CD8-positive, alpha-beta memory T cell (primary cell): ENCODE results near the gene MEAK7. TPM values are rescaled to one million over a fixed set of nuclear protein-coding genes. Genes with fewer than 3 reads are reported as not detected.

Experiments
- CTCF ChIA-PET: fragments of 350-600 bp; sonication (Branson Sonifier 250); formaldehyde crosslinking; loops from one replicate; lab custom pipeline; 2021; ENCODE audit warnings: antibody characterized with exemption; lab: Charles Lee
- POLR2A ChIA-PET: fragments of 350-600 bp; sonication (Branson Sonifier 250); formaldehyde crosslinking; loops from one replicate; lab custom pipeline; 2021; ENCODE audit warnings: antibody characterized with exemption; lab: Charles Lee
- DNase-seq, 5 donors: peaks; one replicate each; pipeline versions ENCODE4 v3.0.0 to v3.0.0-alpha.2; 2020 to 2022; ENCODE audit warnings: mixed read lengths in 1 of 5
- H3K27ac ChIP-seq: one replicate; pipeline ENCODE4 v1.7.0; 2013; ENCODE audit warnings: low read depth, mild to moderate bottlenecking, low read length, moderate library complexity
- H3K27me3 ChIP-seq: 2 replicates; pipeline ENCODE4 v1.7.0; 2013; ENCODE audit warnings: low read length, mild to moderate bottlenecking; ENCODE audit not compliant: insufficient read depth, poor library complexity, severe bottlenecking
- H3K36me3 ChIP-seq: 2 replicates; pipeline ENCODE4 v1.7.0; 2013; ENCODE audit warnings: mild to moderate bottlenecking, low read length, moderate library complexity; ENCODE audit not compliant: insufficient read depth
- H3K4me1 ChIP-seq: 2 replicates; pipeline ENCODE4 v1.7.0; 2013; ENCODE audit warnings: mild to moderate bottlenecking, low read length, moderate library complexity; ENCODE audit not compliant: insufficient read depth
- H3K4me3 ChIP-seq: 2 replicates; pipeline ENCODE4 v1.7.0; 2013; ENCODE audit warnings: mild to moderate bottlenecking, low read length
- H3K9me3 ChIP-seq: 2 replicates; pipeline ENCODE4 v1.7.0; 2013; ENCODE audit warnings: mild to moderate bottlenecking, low read length
- H3K27ac Mint-ChIP-seq, 8 donors: one replicate each; pipeline ENCODE4 v1.8.0; 2020 to 2021; ENCODE audit warnings: mixed read lengths in 8 of 8, mild to moderate bottlenecking in 6 of 8, inconsistent platforms in 3 of 8, moderate library complexity in 3 of 8
- H3K27me3 Mint-ChIP-seq, 2 donors: one replicate each; pipeline ENCODE4 v1.8.0; 2020 to 2021; ENCODE audit warnings: mixed read lengths in 2 of 2, mild to moderate bottlenecking in 1 of 2, moderate library complexity in 1 of 2
- H3K36me3 Mint-ChIP-seq, 3 donors: one replicate each; pipeline ENCODE4 v1.8.0; 2020 to 2021; ENCODE audit warnings: mixed read lengths in 3 of 3, inconsistent platforms in 1 of 3, mild to moderate bottlenecking in 1 of 3
- H3K4me1 Mint-ChIP-seq, 3 donors: one replicate each; pipeline ENCODE4 v1.8.0; 2020 to 2021; ENCODE audit warnings: mixed read lengths in 3 of 3, inconsistent platforms in 1 of 3, mild to moderate bottlenecking in 1 of 3
- H3K4me3 Mint-ChIP-seq, 7 donors: one replicate each; pipeline ENCODE4 v1.8.0; 2020 to 2021; ENCODE audit warnings: mixed read lengths in 7 of 7, mild to moderate bottlenecking in 6 of 7, moderate library complexity in 4 of 7, inconsistent platforms in 2 of 7
- H3K9me3 Mint-ChIP-seq, 5 donors: one replicate each; pipeline ENCODE4 v1.8.0; 2020 to 2022; ENCODE audit warnings: mixed read lengths in 5 of 5, mild to moderate bottlenecking in 3 of 5, moderate library complexity in 2 of 5, inconsistent platforms in 1 of 5
- polyA plus RNA-seq: library from polyadenylated mRNA; unstranded; fragments of 300-500 nt; fragmentation: Illumina TruSeq; gene quantifications from one replicate; pipeline ENCODE4 v1.2.3, GENCODE V29; 2021
- total RNA-seq, 2 experiments: library from RNA; stranded (reverse); gene quantifications; one replicate each; pipeline ENCODE4 v1.2.3, GENCODE V29; 2021

The MEAK7 gene
- total and polyA plus RNA-seq, 3 experiments from 2014 or later: 6.7 to 7.8 (median 7.7) TPM

GRCh38 chr16:84532291-84532724 is 27.8 kb upstream of the MEAK7 start:
- CTCF ChIA-PET: interaction anchor here (0.8 to 1.4 kb wide), 3 partner anchors 13 to 90 kb away, joined by 3 to 4 read pairs (median 4); no protein-coding TSS in a partner anchor
- no peaks in the 10 kb centered on the region for H3K4me1 ChIP-seq
- POLR2A ChIA-PET: no interaction called here
- H3K27ac Mint-ChIP-seq: no peak overlapping the region
- H3K4me3 Mint-ChIP-seq: no peak overlapping the region
- peaks cover 0 to 1% of the 10 kb centered on the region in 2 donors for H3K27me3 Mint-ChIP-seq
- peaks cover 6 to 17% (median 14%) of the 10 kb centered on the region in 3 donors for H3K36me3 Mint-ChIP-seq
- DNase-seq: no peak
- H3K27ac ChIP-seq: no peak overlapping the region
- H3K4me1 Mint-ChIP-seq: peaks cover 0 to 3% (median under 1%) of the 10 kb centered on the region in 3 donors
- peaks cover 0 to 5% (median 0%) of the 10 kb centered on the region in 5 donors for H3K9me3 Mint-ChIP-seq
- H3K9me3 ChIP-seq: no peaks in the 10 kb centered on the region
- no peak overlapping the region for H3K4me3 ChIP-seq
- H3K27me3 ChIP-seq: no peaks in the 10 kb centered on the region
- H3K36me3 ChIP-seq: no peaks in the 10 kb centered on the region

GRCh38 chr16:84531671-84532111 is 27.2 kb upstream of the MEAK7 start:
- DNase-seq: no peak
- CTCF ChIA-PET: no interaction called here
- H3K27ac ChIP-seq: no peak overlapping the region
- H3K4me1 ChIP-seq: no peaks in the 10 kb centered on the region
- H3K27me3 ChIP-seq: no peaks in the 10 kb centered on the region
- H3K4me1 Mint-ChIP-seq: peaks cover 0 to 3% (median 3%) of the 10 kb centered on the region in 3 donors
- POLR2A ChIA-PET: no interaction called here
- H3K36me3 ChIP-seq: no peaks in the 10 kb centered on the region
- H3K9me3 Mint-ChIP-seq: peaks cover 0 to 5% (median 0%) of the 10 kb centered on the region in 5 donors
- H3K27me3 Mint-ChIP-seq: peaks cover 0 to 1% of the 10 kb centered on the region in 2 donors
- no peak overlapping the region for H3K4me3 ChIP-seq
- H3K36me3 Mint-ChIP-seq: peaks cover 6 to 17% (median 14%) of the 10 kb centered on the region in 3 donors
- H3K9me3 ChIP-seq: no peaks in the 10 kb centered on the region
- no peak overlapping the region for H3K4me3 Mint-ChIP-seq
- peak overlapping the region in 1 of 8 donors; percentile 61 for H3K27ac Mint-ChIP-seq

DNA sequence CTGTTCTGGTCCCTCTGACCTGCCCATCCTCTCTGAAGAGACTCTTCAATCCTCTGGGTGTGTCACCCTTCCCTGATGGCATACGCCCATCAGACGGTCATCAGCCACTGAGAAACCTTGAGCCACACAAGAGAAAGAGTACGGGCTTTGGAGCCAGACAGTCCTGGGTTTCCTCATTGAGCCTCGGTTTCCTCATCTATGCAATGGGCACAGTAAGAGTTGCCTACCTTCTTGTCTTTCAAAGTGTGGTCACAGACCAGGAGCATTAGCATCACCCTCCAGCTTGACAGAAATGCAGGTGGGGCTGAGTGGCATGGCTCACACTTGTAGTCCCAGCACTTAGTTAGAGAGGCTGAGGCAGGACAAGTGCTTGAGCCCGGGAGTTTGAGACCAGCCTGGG is 26.1 kb upstream of the MEAK7 start:
- peaks cover 0 to 1% of the 10 kb centered on the region in 2 donors for H3K27me3 Mint-ChIP-seq
- ChIA-PET CTCF (no interaction called here), POLR2A (no interaction called here)
- DNase-seq: no peak
- no peaks in the 10 kb centered on the region for H3K36me3 ChIP-seq
- H3K36me3 Mint-ChIP-seq: peaks cover 6 to 17% (median 14%) of the 10 kb centered on the region in 3 donors
- no peaks in the 10 kb centered on the region for H3K4me1 ChIP-seq
- no peaks in the 10 kb centered on the region for H3K9me3 ChIP-seq
- no peak overlapping the region for H3K4me3 ChIP-seq
- H3K27me3 ChIP-seq: no peaks in the 10 kb centered on the region
- H3K4me1 Mint-ChIP-seq: peaks cover 0 to 5% (median 3%) of the 10 kb centered on the region in 3 donors
- peaks cover 0 to 5% (median 0%) of the 10 kb centered on the region in 5 donors for H3K9me3 Mint-ChIP-seq
- no peak overlapping the region for H3K4me3 Mint-ChIP-seq
- H3K27ac ChIP-seq: no peak overlapping the region
- H3K27ac Mint-ChIP-seq: no peak overlapping the region

- no peak overlapping the region for H3K27ac Mint-ChIP-seq
- POLR2A ChIA-PET: no interaction called here
- Histone ChIP-seq H3K4me1 (no peaks in the 10 kb centered on the region), H3K4me3 (no peak overlapping the region), H3K9me3 (no peaks in the 10 kb centered on the region), H3K36me3 (no peaks in the 10 kb centered on the region), H3K27ac (no peak overlapping the region), H3K27me3 (no peaks in the 10 kb centered on the region)
- H3K27me3 Mint-ChIP-seq: peaks cover 0 to 1% of the 10 kb centered on the region in 2 donors
- CTCF ChIA-PET: interaction anchor here (1.4 kb wide), 1 partner anchor 92 kb away, joined by 3 read pairs; no protein-coding TSS in a partner anchor
- DNase-seq: no peak
- no peak overlapping the region for H3K4me3 Mint-ChIP-seq
- peaks cover 0 to 5% (median 0%) of the 10 kb centered on the region in 5 donors for H3K9me3 Mint-ChIP-seq
- peaks cover 6 to 17% (median 14%) of the 10 kb centered on the region in 3 donors for H3K36me3 Mint-ChIP-seq
- peaks cover 0 to 9% (median 3%) of the 10 kb centered on the region in 3 donors for H3K4me1 Mint-ChIP-seq
These were observed 25.1 kb upstream of the MEAK7 start for GRCh38 chr16:84529607-84530006.

- no peak overlapping the region for H3K4me3 ChIP-seq
- H3K36me3 ChIP-seq: no peaks in the 10 kb centered on the region
- CTCF ChIA-PET: interaction anchor here (0.7 to 2.2 kb wide), 7 partner anchors 9 to 198 kb away, joined by 3 to 8 read pairs (median 5); no protein-coding TSS in a partner anchor
- no peaks in the 10 kb centered on the region for H3K9me3 ChIP-seq
- H3K27ac ChIP-seq: no peak overlapping the region
- peaks cover 3 to 14% (median 4%) of the 10 kb centered on the region in 3 donors for H3K4me1 Mint-ChIP-seq
- POLR2A ChIA-PET: interaction anchor here (0.5 to 1.1 kb wide), 4 partner anchors 9 to 537 kb away, joined by 3 to 4 read pairs (median 3); no protein-coding TSS in a partner anchor
- H3K27ac Mint-ChIP-seq: no peak overlapping the region
- no peak for DNase-seq
- peaks cover 0 to 1% of the 10 kb centered on the region in 2 donors for H3K27me3 Mint-ChIP-seq
- no peaks in the 10 kb centered on the region for H3K27me3 ChIP-seq
- H3K36me3 Mint-ChIP-seq: peaks cover 6 to 17% (median 14%) of the 10 kb centered on the region in 3 donors
- peaks cover 0 to 5% (median 0%) of the 10 kb centered on the region in 5 donors for H3K9me3 Mint-ChIP-seq
- H3K4me1 ChIP-seq: no peaks in the 10 kb centered on the region
- H3K4me3 Mint-ChIP-seq: peak overlapping the region in 1 of 7 donors; percentile 66
These were observed 23.9 kb upstream of the MEAK7 start for GRCh38 chr16:84528322-84528721.

DNA sequence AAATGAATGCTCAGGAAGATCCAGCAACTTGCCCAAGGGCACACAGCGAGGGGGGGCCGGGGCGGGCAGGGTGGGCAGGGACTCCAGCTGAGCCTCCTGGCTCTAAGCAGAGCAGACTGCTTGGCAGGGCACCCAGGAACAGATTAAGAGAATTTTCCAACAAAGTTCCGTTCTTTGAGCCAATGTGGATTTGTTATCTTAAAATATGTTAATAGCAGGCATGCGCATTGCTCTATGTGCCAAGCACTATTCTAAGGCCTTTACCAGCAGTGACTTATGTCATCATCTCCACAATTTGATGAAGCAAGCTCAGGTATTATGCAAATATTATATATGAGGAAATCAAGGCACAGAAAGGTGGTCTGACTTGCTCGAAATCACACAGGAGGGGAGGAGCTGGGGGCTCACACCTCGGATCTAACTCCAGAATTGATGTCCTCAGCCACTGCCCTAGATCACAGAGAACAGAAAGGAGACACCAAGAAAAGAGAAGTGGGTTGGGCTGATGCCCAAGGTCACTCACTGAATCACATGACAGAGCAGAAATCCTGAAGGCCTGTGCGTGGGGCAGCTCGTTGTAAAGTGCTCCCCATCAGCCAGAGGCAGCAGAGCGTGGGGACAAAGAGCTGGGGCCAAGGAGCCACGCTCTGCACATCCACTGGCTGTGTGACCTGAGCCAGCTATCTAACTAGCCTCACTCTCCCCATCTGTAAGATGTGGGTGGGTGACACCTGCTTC is 23.2 kb upstream of the MEAK7 start:
- no peaks in the 10 kb centered on the region for H3K36me3 ChIP-seq
- POLR2A ChIA-PET: interaction anchor here (0.5 to 1.1 kb wide), 4 partner anchors 9 to 538 kb away, joined by 3 to 4 read pairs (median 3); no protein-coding TSS in a partner anchor
- H3K4me1 ChIP-seq: no peaks in the 10 kb centered on the region
- no peak overlapping the region for H3K4me3 Mint-ChIP-seq
- peaks cover 6 to 17% (median 14%) of the 10 kb centered on the region in 3 donors for H3K36me3 Mint-ChIP-seq
- H3K27ac ChIP-seq: no peak overlapping the region
- H3K27ac Mint-ChIP-seq: peak overlapping the region in 1 of 8 donors; percentile 2
- H3K27me3 ChIP-seq: no peaks in the 10 kb centered on the region
- no peaks in the 10 kb centered on the region for H3K9me3 ChIP-seq
- CTCF ChIA-PET: interaction anchor here (1.1 to 2.2 kb wide), 7 partner anchors 8 to 198 kb away, joined by 3 to 8 read pairs (median 5); no protein-coding TSS in a partner anchor
- H3K27me3 Mint-ChIP-seq: peaks cover 0 to 1% of the 10 kb centered on the region in 2 donors
- no peak for DNase-seq
- H3K9me3 Mint-ChIP-seq: peaks cover 0 to 5% (median 0%) of the 10 kb centered on the region in 5 donors
- no peak overlapping the region for H3K4me3 ChIP-seq
- H3K4me1 Mint-ChIP-seq: peaks cover 3 to 18% (median 8%) of the 10 kb centered on the region in 3 donors

DNA sequence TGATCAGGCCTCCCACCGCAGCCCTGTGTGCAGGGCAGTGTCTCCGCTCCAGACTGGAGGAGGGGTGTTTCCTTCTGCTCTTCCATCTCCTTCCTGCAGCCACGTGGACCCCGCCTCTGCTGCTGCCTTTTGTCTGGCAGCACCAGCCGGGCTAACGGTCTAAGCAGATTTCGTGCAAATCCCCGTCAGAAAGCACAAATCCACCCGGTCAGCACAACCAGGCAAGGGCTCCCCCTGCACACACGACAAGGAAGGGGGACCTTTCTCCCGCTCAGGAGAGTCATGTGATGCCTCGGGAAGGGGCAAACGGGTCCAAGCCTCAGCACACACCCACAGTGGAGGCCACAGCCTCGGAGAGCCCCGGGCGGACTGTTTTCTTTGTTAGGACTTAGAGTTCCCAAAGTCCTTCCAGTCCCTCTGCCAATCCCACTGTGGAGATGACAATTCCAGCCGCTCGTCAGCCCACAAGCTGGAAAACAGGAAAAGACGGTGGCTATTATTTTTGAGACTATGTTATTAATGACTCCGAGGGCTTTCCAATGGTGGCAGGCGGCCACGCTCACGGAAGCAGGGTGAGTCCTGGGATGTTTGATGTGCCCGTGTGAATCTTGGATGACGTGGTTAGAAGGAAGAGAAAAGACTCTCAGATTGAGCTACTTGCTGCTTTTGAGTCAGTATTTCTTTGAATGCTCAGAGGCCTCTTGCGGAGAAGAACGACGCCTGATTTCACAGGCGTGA is 22.5 kb upstream of the MEAK7 start:
- no peak for DNase-seq
- no peak overlapping the region for H3K4me3 Mint-ChIP-seq
- Histone ChIP-seq H3K27me3 (no peaks in the 10 kb centered on the region), H3K4me3 (no peak overlapping the region), H3K9me3 (no peaks in the 10 kb centered on the region), H3K27ac (no peak overlapping the region), H3K36me3 (no peaks in the 10 kb centered on the region), H3K4me1 (no peaks in the 10 kb centered on the region)
- peaks cover 0 to 5% (median 0%) of the 10 kb centered on the region in 5 donors for H3K9me3 Mint-ChIP-seq
- H3K27me3 Mint-ChIP-seq: peaks cover 0 to 1% of the 10 kb centered on the region in 2 donors
- CTCF ChIA-PET: interaction anchor here (1.1 to 2.2 kb wide), 5 partner anchors 7 to 199 kb away, joined by 3 to 6 read pairs (median 5); no protein-coding TSS in a partner anchor
- H3K36me3 Mint-ChIP-seq: peaks cover 6 to 17% (median 12%) of the 10 kb centered on the region in 3 donors
- POLR2A ChIA-PET: interaction anchor here (1.1 kb wide), 1 partner anchor 8 kb away, joined by 3 read pairs; no protein-coding TSS in a partner anchor
- H3K27ac Mint-ChIP-seq: peak overlapping the region in 2 of 8 donors; percentile 2 to 27
- H3K4me1 Mint-ChIP-seq: peaks cover 0 to 18% (median 8%) of the 10 kb centered on the region in 3 donors
